ENCODE measurements around the gene MAGEA8. TPM values are rescaled to one million over a fixed set of nuclear protein-coding genes. Genes with fewer than 3 reads are reported as not detected.

MAGEA8 gene
- total and polyA plus RNA-seq, 9 of the 15 experiments (the other 6 are each of a cell fraction or from before 2014, with no cell fraction given) = 0.49 to 4.6 (median 1.9) TPM

GRCh38 chrX:149837167-149837566 lies 43.8 kb upstream of the MAGEA8 start (continued):
- TF ChIP-seq SRF (CRISPR knock-in tag; IDR thresholded peaks at IDR 0.05) (no peak), TRIM28 (IDR thresholded peaks at IDR 0.05) (no peak), SNIP1 (IDR thresholded peaks at IDR 0.05; ENCODE audit: low read depth) (no peak), DMBX1 (CRISPR knock-in tag; IDR thresholded peaks at IDR 0.05; ENCODE audit: borderline replicate concordance) (no peak)

DNA sequence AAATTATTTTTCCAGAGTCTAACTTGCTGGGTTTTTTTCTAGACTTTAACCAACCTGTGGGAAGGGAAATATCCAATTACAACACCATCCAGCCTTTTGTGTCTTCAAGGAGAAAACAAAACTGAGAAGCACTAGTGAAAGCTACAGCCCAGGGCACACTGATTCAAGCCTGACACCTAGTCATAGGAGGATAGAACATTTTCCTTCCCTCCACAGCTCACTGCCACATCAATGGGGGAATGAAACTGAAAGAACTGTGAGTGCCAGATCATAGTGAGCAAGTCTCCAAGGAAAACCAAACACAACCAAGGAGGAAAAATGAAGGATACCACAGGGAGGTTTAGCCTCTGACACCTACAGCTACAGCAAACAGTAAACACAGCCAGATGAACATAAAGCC lies 43.3 kb upstream of the MAGEA8 start:
- no peaks in the 10 kb centered on the region for H3K9me3 ChIP-seq (replicated peaks; ENCODE audit: control insufficient read depth, insufficient read depth, low read depth, low read length)
- H3K79me2 ChIP-seq (ENCODE audit: control insufficient read depth, insufficient read depth, low read length) = no peaks in the 10 kb centered on the region
- CTCF ChIA-PET (ENCODE audit: low intra/inter-chr PET ratio) = no interaction called here
- no peaks in the 10 kb centered on the region for H3K27me3 ChIP-seq (ENCODE audit: control insufficient read depth in 2 of 2, insufficient read depth in 2 of 2, low read length in 2 of 2)
- H3K4me1 ChIP-seq (replicated peaks in 1 of 2; ENCODE audit: control insufficient read depth in 2 of 2, insufficient read depth in 2 of 2, low read length in 2 of 2) = no peaks in the 10 kb centered on the region; a peak in 2 of 5 replicates
- no peak for DNase-seq (ENCODE audit: extremely low read depth in 1 of 4, low spot score in 3 of 4)
- no peaks in the 10 kb centered on the region for H4K20me1 ChIP-seq (replicated peaks; ENCODE audit: control insufficient read depth, insufficient read depth, low read length)
- BruUV-seq (replicated peaks) = no TSS peak
- FAIRE-seq = no peak
- no peaks in the 10 kb centered on the region for H3K9me1 ChIP-seq (ENCODE audit: control insufficient read depth, insufficient read depth, low read length)
- ATAC-seq = no peak
- no peak overlapping the region for H3K9ac ChIP-seq (ENCODE audit: insufficient read depth in 1 of 2, low read depth in 2 of 2, low read length in 2 of 2)
- intact Hi-C loops (cut with micrococcal nuclease) (no loop called here), in situ Hi-C loops (cut with MboI) (no loop called here)
- no peak overlapping the region for H3K4me2 ChIP-seq (ENCODE audit: insufficient read depth, low read length)
- no peak overlapping the region for H3K4me3 ChIP-seq
- no peak overlapping the region for H3K27ac ChIP-seq (ENCODE audit: extremely low read depth, low read depth, low read length)
- POLR2A ChIA-PET = interaction anchor here (0.8 kb wide), 1 partner anchor 16 kb away, joined by 3 read pairs; no protein-coding TSS in a partner anchor
- H2AFZ ChIP-seq (ENCODE audit: low read depth, low read length) = peak overlapping the region; percentile 45; the same call in 1 of the 2 replicates
- H3K36me3 ChIP-seq (ENCODE audit: control insufficient read depth, insufficient read depth, low read length) = no peaks in the 10 kb centered on the region
- no peak for TF ChIP-seq ARID2 (IDR thresholded peaks at IDR 0.05)
- TF ChIP-seq, protein P1, sequence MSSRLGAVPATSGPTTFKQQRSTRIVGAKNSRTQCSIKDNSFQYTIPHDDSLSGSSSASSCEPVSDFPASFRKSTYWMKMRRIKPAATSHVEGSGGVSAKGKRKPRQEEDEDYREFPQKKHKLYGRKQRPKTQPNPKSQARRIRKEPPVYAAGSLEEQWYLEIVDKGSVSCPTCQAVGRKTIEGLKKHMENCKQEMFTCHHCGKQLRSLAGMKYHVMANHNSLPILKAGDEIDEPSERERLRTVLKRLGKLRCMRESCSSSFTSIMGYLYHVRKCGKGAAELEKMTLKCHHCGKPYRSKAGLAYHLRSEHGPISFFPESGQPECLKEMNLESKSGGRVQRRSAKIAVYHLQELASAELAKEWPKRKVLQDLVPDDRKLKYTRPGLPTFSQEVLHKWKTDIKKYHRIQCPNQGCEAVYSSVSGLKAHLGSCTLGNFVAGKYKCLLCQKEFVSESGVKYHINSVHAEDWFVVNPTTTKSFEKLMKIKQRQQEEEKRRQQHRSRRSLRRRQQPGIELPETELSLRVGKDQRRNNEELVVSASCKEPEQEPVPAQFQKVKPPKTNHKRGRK (tag; IDR thresholded peaks at IDR 0.05) = no peak
- TF ChIP-seq ZNF717 (CRISPR knock-in tag; IDR thresholded peaks at IDR 0.05) = no peak
- no peak for TF ChIP-seq BRF2 (IDR thresholded peaks at IDR 0.05; ENCODE audit: borderline replicate concordance, insufficient read depth, insufficient read length)
- TF ChIP-seq U2AF2 (optimal IDR thresholded peaks at IDR 0.05; ENCODE audit: low read depth, low read length) = no peak
- no peak for TF ChIP-seq RAD21 (CRISPR knock-in tag; conservative IDR thresholded peaks at IDR 0.05 in 1 of 2, IDR thresholded peaks at IDR 0.05 in 1 of 2)
- no peak for TF ChIP-seq PHF20 (IDR thresholded peaks at IDR 0.05; ENCODE audit: partially characterized antibody)
- no peak for TF ChIP-seq GMEB1 (CRISPR knock-in tag; IDR thresholded peaks at IDR 0.05)
- TF ChIP-seq ZNF518B (CRISPR knock-in tag; IDR thresholded peaks at IDR 0.05) = no peak
- TF ChIP-seq KDM1A (IDR thresholded peaks at IDR 0.05) = no peak
- TF ChIP-seq NR3C1 (CRISPR knock-in tag; IDR thresholded peaks at IDR 0.05) = no peak

Measured in K562 (cell line).